HepG2 (cell line): Measurements from ENCODE around the gene ADORA2B. TPM values are rescaled to one million over a fixed set of nuclear protein-coding genes. Genes with fewer than 3 reads are reported as not detected.
A peak's percentile ranks its signal among the peaks of the same experiment; 100 is the strongest.

ENCODE experiments used
- ATAC-seq: fragments of 200-7000 bp; cut with Tn5 transposase; 3 replicates; pipeline ENCODE4 v1.9.1; 2020; ENCODE audit warnings: mild to moderate bottlenecking, moderate library complexity
- BruUV-seq: library from RNA; stranded (reverse); fragments of 400-500 nt; replicated peaks from 2 replicates; lab custom pipeline; 2021; lab: Mats Ljungman, UMichigan
- CTCF ChIA-PET: fragments of 300-600 bp; formaldehyde crosslinking; extraction: SDS; loops from one replicate; lab custom pipeline; 2021; ENCODE audit warnings: low total read pairs, inconsistent platforms, low intra/inter-chr PET ratio; lab: Yijun Ruan, JAX
- POLR2A ChIA-PET: fragments of 350-600 bp; sonication (Branson Sonifier 250); formaldehyde crosslinking; loops from one replicate; lab custom pipeline; 2020; ENCODE audit warnings: antibody characterized with exemption, inconsistent platforms; lab: Yijun Ruan, JAX
- DNase-seq: peaks from one replicate; pipeline ENCODE4 v3.0.0-alpha.2; 2015; ENCODE audit warnings: low spot score
- FAIRE-seq: peaks from 3 replicates; lab custom pipeline; 2011; peaks lifted over from hg19 to GRCh38; lab: Jason Lieb, UNC
- H2AFZ ChIP-seq: one replicate; pipeline ENCODE4 v1.6.1; 2011; ENCODE audit warnings: low read length, inconsistent platforms
- H3K27ac ChIP-seq: fragments of 300-600 bp; 3 replicates; pipeline ENCODE4 v1.8.0; 2011; ENCODE audit warnings: mixed run types, mild to moderate bottlenecking, mixed read lengths, low read length, inconsistent platforms; ENCODE audit not compliant: insufficient read depth; ENCODE audit errors: extremely low read length
- H3K27me3 ChIP-seq, 2 experiments: fragments of 200-600 bp in 1 of 2; 2 replicates in 1 of 2; 3 replicates in 1 of 2; pipeline versions ENCODE4 v1.6.0 to v1.8.0; 2011; ENCODE audit warnings: low read length in 2 of 2, mild to moderate bottlenecking in 2 of 2, moderate library complexity in 2 of 2, inconsistent platforms in 1 of 2; ENCODE audit not compliant: insufficient read depth in 2 of 2, control insufficient read depth in 1 of 2
- H3K36me3 ChIP-seq, 2 experiments: fragments of 200-600 bp in 1 of 2; replicated peaks in 1 of 2; 2 replicates in 1 of 2; 3 replicates in 1 of 2; pipeline versions ENCODE4 v1.5.1 to v1.8.0; 2011; ENCODE audit warnings: low read length in 2 of 2, inconsistent platforms in 1 of 2; ENCODE audit not compliant: insufficient read depth in 2 of 2, control insufficient read depth in 1 of 2
- H3K4me1 ChIP-seq: 2 replicates; pipeline ENCODE4 v1.5.1; 2012; ENCODE audit warnings: low read length, inconsistent platforms; ENCODE audit not compliant: insufficient read depth
- H3K4me2 ChIP-seq: 2 replicates; pipeline ENCODE4 v1.6.0; 2011; ENCODE audit warnings: low read depth, low read length, inconsistent platforms
- H3K4me3 ChIP-seq, 3 experiments: fragments of 200-600 bp in 1 of 3; sonication (generic), shearing (Covaris generic) in 1 of 3; replicated peaks in 1 of 3; 2 replicates each; pipeline ENCODE4 v1.5.1; 2011 to 2016; ENCODE audit warnings: low read length in 3 of 3, inconsistent platforms in 2 of 3, low read depth in 2 of 3, mild to moderate bottlenecking in 2 of 3, control low read depth in 1 of 3, mixed read lengths in 1 of 3; ENCODE audit not compliant: insufficient read depth in 1 of 3
- H3K79me2 ChIP-seq: one replicate; pipeline ENCODE4 v1.6.1; 2011; ENCODE audit warnings: low read length, inconsistent platforms; ENCODE audit not compliant: insufficient read depth
- H3K9ac ChIP-seq: 2 replicates; pipeline ENCODE4 v1.6.0; 2011; ENCODE audit warnings: mild to moderate bottlenecking, low read depth, low read length, inconsistent platforms; ENCODE audit not compliant: insufficient read depth
- H3K9me3 ChIP-seq: 2 replicates; pipeline ENCODE4 v1.5.1; 2012; ENCODE audit warnings: mild to moderate bottlenecking, low read length
- H4K20me1 ChIP-seq: 2 replicates; pipeline ENCODE4 v1.6.0; 2011; ENCODE audit warnings: inconsistent platforms, mild to moderate bottlenecking, low read length, moderate library complexity; ENCODE audit not compliant: insufficient read depth
- CAMTA2 ChIP-seq: sonication (generic); formaldehyde crosslinking; IDR thresholded peaks from 2 replicates; pipeline ENCODE4 v1.4.0; 2020; ENCODE audit warnings: mild to moderate bottlenecking, missing genetic modification reagents, borderline replicate concordance
- EEA1 ChIP-seq: sonication (generic); formaldehyde crosslinking; IDR thresholded peaks from 2 replicates; pipeline ENCODE4 v1.5.1; 2020; ENCODE audit warnings: mild to moderate bottlenecking, missing genetic modification reagents, borderline replicate concordance
- ETS1 ChIP-seq: sonication (generic); formaldehyde crosslinking; IDR thresholded peaks from 2 replicates; pipeline ENCODE4 v1.4.0; 2020; ENCODE audit warnings: missing genetic modification reagents
- HOXA5 ChIP-seq: sonication (generic); formaldehyde crosslinking; IDR thresholded peaks from 2 replicates; pipeline ENCODE4 v1.4.0; 2020; ENCODE audit warnings: missing genetic modification reagents
- PHF5A ChIP-seq: IDR thresholded peaks from one replicate; pipeline ENCODE4 v1.6.1; 2018; ENCODE audit warnings: low read depth, missing genetic modification reagents; ENCODE audit not compliant: unreplicated experiment
- POLR2AphosphoS5 ChIP-seq: IDR thresholded peaks from 2 replicates; pipeline ENCODE4 v1.6.1; 2012; ENCODE audit warnings: low read depth, low read length
- ZFP90 ChIP-seq: sonication (generic); formaldehyde crosslinking; IDR thresholded peaks from 2 replicates; pipeline ENCODE4 v1.8.0; 2022; ENCODE audit warnings: missing genetic modification reagents, mild to moderate bottlenecking, inconsistent platforms, borderline replicate concordance
- ZNF24 ChIP-seq: fragments of 450-650 bp; IDR thresholded peaks from 2 replicates; pipeline ENCODE4 v1.6.1; 2017; ENCODE audit warnings: antibody characterized with exemption, mild to moderate bottlenecking
- ZNF407 ChIP-seq: sonication (generic); formaldehyde crosslinking; IDR thresholded peaks from one replicate; pipeline ENCODE4 v1.5.1; 2020; ENCODE audit warnings: mild to moderate bottlenecking, missing genetic modification reagents; ENCODE audit errors: not compliant biosample characterization
- ZNF441 ChIP-seq: sonication (generic); formaldehyde crosslinking; IDR thresholded peaks from 2 replicates; pipeline ENCODE4 v1.7.0; 2021; ENCODE audit warnings: missing genetic modification reagents, borderline replicate concordance
- ZNF543 ChIP-seq: sonication (generic); formaldehyde crosslinking; IDR thresholded peaks from 2 replicates; pipeline ENCODE4 v1.4.0; 2020; ENCODE audit warnings: mild to moderate bottlenecking, missing genetic modification reagents
- ZNF556 ChIP-seq: sonication (generic); formaldehyde crosslinking; IDR thresholded peaks from 2 replicates; pipeline ENCODE4 v1.4.0; 2020; ENCODE audit warnings: mild to moderate bottlenecking, missing genetic modification reagents, borderline replicate concordance
- ZNF616 ChIP-seq: sonication (generic); formaldehyde crosslinking; IDR thresholded peaks from 2 replicates; pipeline ENCODE4 v1.5.0; 2020; ENCODE audit warnings: low read depth, mild to moderate bottlenecking, missing genetic modification reagents
- ZNF790 ChIP-seq: sonication (generic); formaldehyde crosslinking; IDR thresholded peaks from 2 replicates; pipeline ENCODE4 v1.8.0; 2022; ENCODE audit warnings: missing genetic modification reagents, mild to moderate bottlenecking, borderline replicate concordance
- WGBS: methylation state at CpG from one replicate; pipeline ENCODE4 v1.1.6; 2017; ENCODE audit warnings: low lambda C conversion rate; 5-methylcytosine and 5-hydroxymethylcytosine counted together
- in situ Hi-C: cut with HindIII; loops from 2 replicates; pipeline ENCODE4 v1.10.0; 2017; ENCODE audit warnings: low pct_unique_long_range_greater_than_20kb; ENCODE audit not compliant: extremely low pct_ligation_motif_present
- intact Hi-C: fragments of 100-400 bp; cut with micrococcal nuclease; formaldehyde crosslinking; loops from one replicate; pipeline ENCODE4 v1.10.0; 2022; ENCODE audit not compliant: unreplicated experiment
- polyA plus RNA-seq, 8 experiments: library from polyadenylated mRNA; depleted of rRNA in 3 of 8; stranded (reverse) in 7 of 8; unstranded in 1 of 8; fragments of >200 nt; fragmentation: Illumina TruSeq in 4 of 8; extraction: Trizol in 4 of 8; gene quantifications; 2 replicates each; pipeline versions ENCODE4 v1.2.1 to v1.2.3, GENCODE V29; 2011 to 2016; ENCODE audit warnings: low read depth in 4 of 8, missing spikeins in 1 of 8, mixed read lengths in 1 of 8; ENCODE audit not compliant: insufficient read depth in 1 of 8
- total RNA-seq, 5 experiments: library from RNA; depleted of rRNA; stranded (reverse); fragments of >200 nt; fragmentation: Illumina TruSeq; extraction: Trizol; gene quantifications; 2 replicates each; pipeline ENCODE4 v1.2.3, GENCODE V29; 2016; ENCODE audit warnings: low read depth in 1 of 5

ADORA2B gene
- total and polyA plus RNA-seq, 2 of the 13 experiments (the other 11 are each of a cell fraction or from before 2014, with no cell fraction given): 10.4 to 20.0 TPM

- ATAC-seq: peak; percentile 23
- H3K9ac ChIP-seq: peak overlapping the region; percentile 68
- TF ChIP-seq PHF5A (CRISPR knock-in tag) (no peak), ZNF556 (CRISPR knock-in tag) (no peak), ZNF407 (CRISPR knock-in tag) (no peak), ZNF790 (peak; percentile 68; the same call in 1 of the 2 replicates), EEA1 (CRISPR knock-in tag) (no peak), POLR2AphosphoS5 (no peak), CAMTA2 (CRISPR knock-in tag) (no peak), HOXA5 (CRISPR knock-in tag) (no peak), ZNF543 (no peak), ZNF441 (CRISPR knock-in tag) (0 out of 2 replicates have a peak, but pooled peaks have one; percentile 25), ZNF24 (no peak), ETS1 (CRISPR knock-in tag) (no peak), ZFP90 (CRISPR knock-in tag) (no peak), ZNF616 (CRISPR knock-in tag) (0 out of 2 replicates have a peak, but pooled peaks have one; percentile 1)
These were observed 729 bp downstream of the ADORA2B start for GRCh38 chr17:15945527-15946191.

More at GRCh38 chr17:15945527-15946191, 729 bp downstream of the ADORA2B start:
- Histone ChIP-seq H3K27me3 (no peaks in the 10 kb centered on the region; a peak in 3 of 5 replicates), H2AFZ (peak overlapping the region; percentile 12), H3K4me2 (peak overlapping the region; percentile 100), H3K4me1 (peaks cover 46% of the 10 kb centered on the region), H3K27ac (peak overlapping the region; percentile 45), H4K20me1 (no peaks in the 10 kb centered on the region), H3K79me2 (peaks cover 28% of the 10 kb centered on the region), H3K4me3 (peak overlapping the region; percentile 66 to 83 (median 79)), H3K36me3 (peaks cover 3 to 10% of the 10 kb centered on the region in 2 experiments; a peak in 2 of 5 replicates), H3K9me3 (no peaks in the 10 kb centered on the region)
- no peak for FAIRE-seq
- intact Hi-C loops (loop anchor here (2.0 kb wide), 2 partner anchors 53 to 117 kb away; partner anchors contain the start of genes TTC19 and ZSWIM7), in situ Hi-C loops (loop anchor here (5.0 to 25.0 kb wide), 2 partner anchors 52 to 108 kb away; partner anchors contain the start of genes TTC19 and ZSWIM7)
- no CpG with 5 or more reads among the region's 64 CpGs for WGBS
- POLR2A ChIA-PET: interaction anchor here (1.3 to 2.6 kb wide), 4 partner anchors 13 to 54 kb away, joined by 4 to 18 read pairs (median 10); partner anchors contain the start of genes TTC19 and ZSWIM7
- DNase-seq: no peak
- BruUV-seq: no TSS peak
- CTCF ChIA-PET: interaction anchor here (1.8 kb wide), 1 partner anchor 54 kb away, joined by 7 read pairs; the partner anchor contains the start of genes TTC19 and ZSWIM7
